ENCODE measurements around the gene HAUS7.

HAUS7 gene

DNA sequence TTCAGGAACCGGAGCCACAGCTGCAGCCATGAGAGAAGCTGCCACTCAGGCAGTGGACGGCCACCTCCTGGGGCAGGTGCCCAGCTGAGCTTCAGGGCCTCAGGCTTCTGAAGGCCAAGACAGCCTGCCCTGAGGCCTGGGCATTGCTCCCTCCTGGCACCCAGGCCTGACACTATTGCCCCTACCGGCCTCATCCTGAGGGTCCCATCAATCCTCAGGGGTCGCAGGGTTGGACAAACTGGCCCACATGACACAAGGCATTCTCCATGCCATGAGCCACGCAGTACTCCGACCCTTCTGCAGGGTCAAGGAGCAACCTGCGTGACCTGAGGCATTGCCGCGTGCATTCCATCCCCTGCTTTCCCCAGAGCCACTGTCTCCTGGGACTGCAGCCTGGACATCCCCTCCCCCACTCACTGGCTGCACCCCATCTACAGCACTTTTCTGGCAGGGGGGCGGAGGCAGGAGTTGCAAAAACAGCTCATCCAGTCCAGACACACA lies 62.1 kb downstream of the HAUS7 start:
- H3K23ac ChIP-seq (ENCODE audit: low read depth, low read length, poor library complexity) = no peak overlapping the region
- no peak overlapping the region for H3K4ac ChIP-seq (ENCODE audit: low read length)
- H4K91ac ChIP-seq (ENCODE audit: low read depth, low read length, poor library complexity) = no peak overlapping the region
- H3K14ac ChIP-seq (ENCODE audit: low read length) = no peak overlapping the region
- H3K18ac ChIP-seq (ENCODE audit: low read length) = no peak overlapping the region
- H3K27ac ChIP-seq (replicated peaks; ENCODE audit: low read length) = no peak overlapping the region
- no peak for DNase-seq (ENCODE audit: low spot score)
- no peak overlapping the region for H2BK120ac ChIP-seq (ENCODE audit: low read depth, low read length)
- H3K9me3 ChIP-seq (replicated peaks in 1 of 2; ENCODE audit: control insufficient read depth in 2 of 2, insufficient read depth in 1 of 2, low read depth in 1 of 2, low read length in 2 of 2) = no peaks in the 10 kb centered on the region
- H3K4me2 ChIP-seq (ENCODE audit: insufficient read depth, low read length, poor library complexity, severe bottlenecking) = no peak overlapping the region
- peaks cover 0 to 82% (median 10%) of the 10 kb centered on the region in 3 experiments for H3K27me3 ChIP-seq (ENCODE audit: control insufficient read depth in 3 of 3, insufficient read depth in 3 of 3, low read depth in 1 of 3, low read length in 3 of 3)
- no peak overlapping the region for H3K9ac ChIP-seq (ENCODE audit: low read depth, low read length, poor library complexity)
- H2AK5ac ChIP-seq (ENCODE audit: low read depth, low read length) = no peak overlapping the region
- no peak overlapping the region for H2BK12ac ChIP-seq (ENCODE audit: low read length)
- no peak overlapping the region for H4K8ac ChIP-seq (ENCODE audit: low read depth, low read length)
- no CpG with 5 or more reads among the region's 10 CpGs for WGBS, 2 donors (ENCODE audit: extremely low coverage in 2 of 2, insufficient read length in 2 of 2, insufficient replicate concordance in 1 of 2)
- no peaks in the 10 kb centered on the region for H3K36me3 ChIP-seq (replicated peaks in 1 of 2; ENCODE audit: control insufficient read depth in 2 of 2, insufficient read depth in 2 of 2, low read length in 2 of 2)
- H3K79me1 ChIP-seq (ENCODE audit: low read depth, low read length) = no peaks in the 10 kb centered on the region
- no peak overlapping the region for H2AFZ ChIP-seq (ENCODE audit: low read length)
- no peak overlapping the region for H2BK15ac ChIP-seq (ENCODE audit: low read length)
- no peak overlapping the region for H3K4me3 ChIP-seq (ENCODE audit: low read length in 2 of 2)
- H2BK5ac ChIP-seq (ENCODE audit: low read length) = no peak overlapping the region
- no peaks in the 10 kb centered on the region for H3K4me1 ChIP-seq (ENCODE audit: control insufficient read depth in 2 of 2, insufficient read depth in 1 of 2, low read depth in 1 of 2, low read length in 2 of 2)

GRCh38 chrX:153407736-153408135 lies 62.6 kb downstream of the HAUS7 start:
- no peak overlapping the region for H4K91ac ChIP-seq (ENCODE audit: low read depth, low read length, poor library complexity)
- H3K4me2 ChIP-seq (ENCODE audit: insufficient read depth, low read length, poor library complexity, severe bottlenecking) = no peak overlapping the region
- H3K4me1 ChIP-seq (ENCODE audit: control insufficient read depth in 2 of 2, insufficient read depth in 1 of 2, low read depth in 1 of 2, low read length in 2 of 2) = no peaks in the 10 kb centered on the region
- H3K36me3 ChIP-seq (replicated peaks in 1 of 2; ENCODE audit: control insufficient read depth in 2 of 2, insufficient read depth in 2 of 2, low read length in 2 of 2) = no peaks in the 10 kb centered on the region
- no peak overlapping the region for H2BK5ac ChIP-seq (ENCODE audit: low read length)
- no CpG with 5 or more reads among the region's 3 CpGs for WGBS, 2 donors (ENCODE audit: extremely low coverage in 2 of 2, insufficient read length in 2 of 2, insufficient replicate concordance in 1 of 2)
- H3K4ac ChIP-seq (ENCODE audit: low read length) = no peak overlapping the region
- peaks cover 0 to 78% (median 10%) of the 10 kb centered on the region in 3 experiments for H3K27me3 ChIP-seq (ENCODE audit: control insufficient read depth in 3 of 3, insufficient read depth in 3 of 3, low read depth in 1 of 3, low read length in 3 of 3)
- no peak overlapping the region for H2AK5ac ChIP-seq (ENCODE audit: low read depth, low read length)
- no peak overlapping the region for H3K18ac ChIP-seq (ENCODE audit: low read length)
- H3K9me3 ChIP-seq (replicated peaks in 1 of 2; ENCODE audit: control insufficient read depth in 2 of 2, insufficient read depth in 1 of 2, low read depth in 1 of 2, low read length in 2 of 2) = no peaks in the 10 kb centered on the region
- H3K14ac ChIP-seq (ENCODE audit: low read length) = no peak overlapping the region
- no peak overlapping the region for H2BK15ac ChIP-seq (ENCODE audit: low read length)
- H3K27ac ChIP-seq (replicated peaks; ENCODE audit: low read length) = no peak overlapping the region
- DNase-seq (ENCODE audit: low spot score) = no peak
- H3K4me3 ChIP-seq (ENCODE audit: low read length in 2 of 2) = no peak overlapping the region
- H3K9ac ChIP-seq (ENCODE audit: low read depth, low read length, poor library complexity) = no peak overlapping the region
- H3K79me1 ChIP-seq (ENCODE audit: low read depth, low read length) = no peaks in the 10 kb centered on the region
- H2AFZ ChIP-seq (ENCODE audit: low read length) = no peak overlapping the region
- no peak overlapping the region for H3K23ac ChIP-seq (ENCODE audit: low read depth, low read length, poor library complexity)
- peak overlapping the region; percentile 22 for H2BK12ac ChIP-seq (ENCODE audit: low read length)
- H4K8ac ChIP-seq (ENCODE audit: low read depth, low read length) = no peak overlapping the region
- no peak overlapping the region for H2BK120ac ChIP-seq (ENCODE audit: low read depth, low read length)

GRCh38 chrX:153406903-153407302 lies 63.5 kb downstream of the HAUS7 start:
- no peaks in the 10 kb centered on the region for H3K9me3 ChIP-seq (replicated peaks in 1 of 2; ENCODE audit: control insufficient read depth in 2 of 2, insufficient read depth in 1 of 2, low read depth in 1 of 2, low read length in 2 of 2)
- no CpG with 5 or more reads among the region's 7 CpGs for WGBS, 2 donors (ENCODE audit: extremely low coverage in 2 of 2, insufficient read length in 2 of 2, insufficient replicate concordance in 1 of 2)

DNA sequence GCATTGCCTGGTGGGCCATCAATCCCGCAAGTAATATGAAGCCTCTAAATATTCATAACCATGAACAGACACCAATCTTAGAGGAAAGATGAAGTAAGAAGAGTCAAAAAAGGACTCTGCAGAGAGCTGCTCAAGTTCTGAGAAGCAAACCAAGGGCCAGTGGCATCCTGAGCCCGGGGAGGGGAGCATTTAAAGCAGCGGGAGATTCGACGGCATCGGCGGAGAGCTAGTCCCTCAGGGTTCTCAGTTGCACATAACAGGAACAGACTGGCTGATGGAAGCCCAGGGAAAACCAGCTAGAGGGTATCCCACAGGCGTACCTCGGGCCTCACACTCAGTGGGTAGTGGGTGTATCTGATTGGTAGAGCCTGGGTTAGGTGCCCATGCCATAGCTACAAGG lies 64.4 kb downstream of the HAUS7 start:
- H2BK12ac ChIP-seq (ENCODE audit: low read length) = no peak overlapping the region
- H3K18ac ChIP-seq (ENCODE audit: low read length) = no peak overlapping the region
- H3K4me3 ChIP-seq (ENCODE audit: low read length in 2 of 2) = no peak overlapping the region
- H3K27ac ChIP-seq (replicated peaks; ENCODE audit: low read length) = no peak overlapping the region
- no peak overlapping the region for H4K8ac ChIP-seq (ENCODE audit: low read depth, low read length)
- H2AFZ ChIP-seq (ENCODE audit: low read length) = no peak overlapping the region
- H3K4me2 ChIP-seq (ENCODE audit: insufficient read depth, low read length, poor library complexity, severe bottlenecking) = no peak overlapping the region
- no CpG with 5 or more reads among the region's 9 CpGs for WGBS, 2 donors (ENCODE audit: extremely low coverage in 2 of 2, insufficient read length in 2 of 2, insufficient replicate concordance in 1 of 2)
- peaks cover 0 to 62% (median 3%) of the 10 kb centered on the region in 3 experiments for H3K27me3 ChIP-seq (ENCODE audit: control insufficient read depth in 3 of 3, insufficient read depth in 3 of 3, low read depth in 1 of 3, low read length in 3 of 3)
- H2BK120ac ChIP-seq (ENCODE audit: low read depth, low read length) = no peak overlapping the region
- H3K23ac ChIP-seq (ENCODE audit: low read depth, low read length, poor library complexity) = no peak overlapping the region
- H4K91ac ChIP-seq (ENCODE audit: low read depth, low read length, poor library complexity) = no peak overlapping the region
- H3K79me1 ChIP-seq (ENCODE audit: low read depth, low read length) = no peaks in the 10 kb centered on the region
- no peak overlapping the region for H2BK15ac ChIP-seq (ENCODE audit: low read length)
- H3K9ac ChIP-seq (ENCODE audit: low read depth, low read length, poor library complexity) = no peak overlapping the region
- H3K9me3 ChIP-seq (replicated peaks in 1 of 2; ENCODE audit: control insufficient read depth in 2 of 2, insufficient read depth in 1 of 2, low read depth in 1 of 2, low read length in 2 of 2) = no peaks in the 10 kb centered on the region
- H3K4me1 ChIP-seq (ENCODE audit: control insufficient read depth in 2 of 2, insufficient read depth in 1 of 2, low read depth in 1 of 2, low read length in 2 of 2) = no peaks in the 10 kb centered on the region
- H2BK5ac ChIP-seq (ENCODE audit: low read length) = no peak overlapping the region
- no peak overlapping the region for H3K14ac ChIP-seq (ENCODE audit: low read length)
- no peaks in the 10 kb centered on the region for H3K36me3 ChIP-seq (replicated peaks in 1 of 2; ENCODE audit: control insufficient read depth in 2 of 2, insufficient read depth in 2 of 2, low read length in 2 of 2)
- no peak overlapping the region for H3K4ac ChIP-seq (ENCODE audit: low read length)
- no peak overlapping the region for H2AK5ac ChIP-seq (ENCODE audit: low read depth, low read length)
- no peak for DNase-seq (ENCODE audit: low spot score)

More at GRCh38 chrX:153406903-153407302, 63.5 kb downstream of the HAUS7 start:
- Histone ChIP-seq H4K91ac (ENCODE audit: low read depth, low read length, poor library complexity) (no peak overlapping the region), H3K4ac (ENCODE audit: low read length) (no peak overlapping the region), H2BK15ac (ENCODE audit: low read length) (no peak overlapping the region), H3K79me1 (ENCODE audit: low read depth, low read length) (no peaks in the 10 kb centered on the region), H2BK12ac (ENCODE audit: low read length) (no peak overlapping the region), H2AK5ac (ENCODE audit: low read depth, low read length) (no peak overlapping the region), H3K27me3 (ENCODE audit: control insufficient read depth in 3 of 3, insufficient read depth in 3 of 3, low read depth in 1 of 3, low read length in 3 of 3) (peaks cover 0 to 69% (median 8%) of the 10 kb centered on the region in 3 experiments), H2AFZ (ENCODE audit: low read length) (no peak overlapping the region), H3K14ac (ENCODE audit: low read length) (no peak overlapping the region), H2BK120ac (ENCODE audit: low read depth, low read length) (no peak overlapping the region), H3K27ac (replicated peaks; ENCODE audit: low read length) (no peak overlapping the region), H3K4me1 (ENCODE audit: control insufficient read depth in 2 of 2, insufficient read depth in 1 of 2, low read depth in 1 of 2, low read length in 2 of 2) (no peaks in the 10 kb centered on the region), H2BK5ac (ENCODE audit: low read length) (no peak overlapping the region), H3K36me3 (replicated peaks in 1 of 2; ENCODE audit: control insufficient read depth in 2 of 2, insufficient read depth in 2 of 2, low read length in 2 of 2) (no peaks in the 10 kb centered on the region), H3K18ac (ENCODE audit: low read length) (no peak overlapping the region), H3K23ac (ENCODE audit: low read depth, low read length, poor library complexity) (no peak overlapping the region), H3K4me2 (ENCODE audit: insufficient read depth, low read length, poor library complexity, severe bottlenecking) (no peak overlapping the region), H4K8ac (ENCODE audit: low read depth, low read length) (no peak overlapping the region), H3K9ac (ENCODE audit: low read depth, low read length, poor library complexity) (no peak overlapping the region), H3K4me3 (ENCODE audit: low read length in 2 of 2) (no peak overlapping the region)
- DNase-seq (ENCODE audit: low spot score) = no peak

All from neuronal stem cell (in vitro differentiated cells).